HCT116 (cell line): ENCODE measurements around the gene CELSR3. TPM values are rescaled to one million over a fixed set of nuclear protein-coding genes. Genes with fewer than 3 reads are reported as not detected.

Experiments
- ATAC-seq: fragments of 200-7000 bp; cut with Tn5 transposase; 2 replicates; pipeline ENCODE4 v1.9.1; 2020; ENCODE audit warnings: mild to moderate bottlenecking, moderate library complexity
- BruUV-seq: library from RNA; stranded (reverse); fragments of 400-500 nt; replicated peaks from 2 replicates; lab custom pipeline; 2021; lab: Mats Ljungman, UMichigan
- CTCF ChIA-PET: fragments of 300-600 bp; sonication (Branson Sonifier 250); formaldehyde crosslinking; loops from one replicate; lab custom pipeline; 2021; ENCODE audit warnings: antibody characterized with exemption; lab: Charles Lee
- POLR2A ChIA-PET: fragments of 300-600, 350-600 bp; sonication (Branson Sonifier 250); formaldehyde crosslinking; loops from one replicate; lab custom pipeline; 2021; ENCODE audit warnings: antibody characterized with exemption; lab: Charles Lee
- RAD21 ChIA-PET, 2 experiments: fragments of 300-600 bp; sonication (Branson Sonifier 250); formaldehyde crosslinking; loops; one replicate each; lab custom pipeline; 2023; ENCODE audit warnings: low total read pairs in 2 of 2; ENCODE audit not compliant: uncharacterized antibody in 2 of 2, unreplicated experiment in 2 of 2, low non-redundant PET in 1 of 2; lab: Charles Lee
- DNase-seq: peaks from one replicate; pipeline ENCODE4 v3.0.0-alpha.2; 2010; ENCODE audit warnings: low read depth, low spot score
- H2AFZ ChIP-seq: fragments of 200-600 bp; shearing (Covaris generic), sonication (generic); 2 replicates; pipeline ENCODE4 v1.6.1; 2017; ENCODE audit warnings: low read depth, mixed run types, mixed read lengths, antibody characterized with exemption, low read length; ENCODE audit not compliant: poor library complexity, severe bottlenecking
- H3K27ac ChIP-seq: 2 replicates; pipeline ENCODE4 v1.5.1; 2012; ENCODE audit warnings: low read depth, low read length
- H3K27me3 ChIP-seq: fragments of 200-600 bp; sonication (generic); 2 replicates; pipeline ENCODE4 v1.6.1; 2016; ENCODE audit warnings: mixed run types, low read length, mixed read lengths; ENCODE audit not compliant: insufficient read depth
- H3K36me3 ChIP-seq, 2 experiments: fragments of 200-500 bp in 1 of 2; fragments of 200-600 bp in 1 of 2; sonication (Bioruptor generic) in 1 of 2; sonication (generic) in 1 of 2; 2 replicates each; pipeline versions ENCODE4 v1.5.1 to v1.6.1; 2014 to 2016; ENCODE audit warnings: low read length in 2 of 2, inconsistent platforms in 1 of 2, mixed read lengths in 1 of 2, mixed run types in 1 of 2; ENCODE audit not compliant: insufficient read depth in 2 of 2, control insufficient read depth in 1 of 2
- H3K4me1 ChIP-seq, 2 experiments: fragments of 200-600 bp in 1 of 2; sonication (generic) in 1 of 2; 2 replicates each; pipeline versions ENCODE4 v1.5.1 to v1.6.1; 2012 to 2017; ENCODE audit warnings: low read length in 2 of 2, inconsistent platforms in 1 of 2, mild to moderate bottlenecking in 1 of 2, mixed read lengths in 1 of 2, mixed run types in 1 of 2, moderate library complexity in 1 of 2; ENCODE audit not compliant: insufficient read depth in 2 of 2, control insufficient read depth in 1 of 2
- H3K4me2 ChIP-seq: fragments of 200-600 bp; sonication (generic); 2 replicates; pipeline ENCODE4 v1.6.1; 2017; ENCODE audit warnings: mixed run types, low read length, mixed read lengths
- H3K4me3 ChIP-seq, 2 experiments: fragments of 200-600 bp in 1 of 2; sonication (generic) in 1 of 2; replicated peaks in 1 of 2; 2 replicates each; pipeline ENCODE4 v1.5.1; 2011 to 2016; ENCODE audit warnings: low read length in 2 of 2, control low read depth in 1 of 2, low read depth in 1 of 2, mild to moderate bottlenecking in 1 of 2, mixed read lengths in 1 of 2, mixed run types in 1 of 2
- H3K79me2 ChIP-seq: fragments of 200-600 bp; sonication (generic); 2 replicates; pipeline ENCODE4 v1.6.1; 2017; ENCODE audit warnings: mild to moderate bottlenecking, mixed run types, low read length, moderate library complexity, mixed read lengths; ENCODE audit not compliant: insufficient read depth
- H3K9ac ChIP-seq: fragments of 200-600 bp; sonication (generic); 2 replicates; pipeline ENCODE4 v1.6.1; 2016; ENCODE audit warnings: low read length, mixed read lengths
- H3K9me2 ChIP-seq: fragments of 200-600 bp; sonication (generic), shearing (Covaris generic); 2 replicates; pipeline ENCODE4 v1.6.1; 2017; ENCODE audit warnings: mixed run types, mild to moderate bottlenecking, moderate library complexity; ENCODE audit not compliant: insufficient read depth
- H3K9me3 ChIP-seq, 2 experiments: fragments of 200-500 bp in 1 of 2; fragments of 200-600 bp in 1 of 2; sonication (Bioruptor generic) in 1 of 2; sonication (generic) in 1 of 2; 2 replicates each; pipeline ENCODE4 v1.6.1; 2014 to 2017; ENCODE audit warnings: low read length in 2 of 2, mixed read lengths in 2 of 2, inconsistent platforms in 1 of 2, low read depth in 1 of 2, mild to moderate bottlenecking in 1 of 2, mixed run types in 1 of 2, moderate library complexity in 1 of 2; ENCODE audit not compliant: control insufficient read depth in 1 of 2, insufficient read depth in 1 of 2
- H4K20me1 ChIP-seq: fragments of 200-600 bp; sonication (generic), shearing (Covaris generic); 2 replicates; pipeline ENCODE4 v1.6.1; 2017; ENCODE audit warnings: mixed run types, mild to moderate bottlenecking, moderate library complexity; ENCODE audit not compliant: insufficient read depth
- CBX3 ChIP-seq: IDR thresholded peaks from 2 replicates; pipeline ENCODE4 v1.6.1; 2012; ENCODE audit warnings: low read depth
- CEBPB ChIP-seq: IDR thresholded peaks from 2 replicates; pipeline ENCODE4 v1.6.1; 2012; ENCODE audit warnings: low read depth
- FOSL1 ChIP-seq: IDR thresholded peaks from 2 replicates; pipeline ENCODE4 v1.6.1; 2012; ENCODE audit warnings: low read depth
- RAD21 ChIP-seq: IDR thresholded peaks from 2 replicates; pipeline ENCODE4 v1.6.1; 2012; ENCODE audit warnings: low read depth, mild to moderate bottlenecking
- ZNF274 ChIP-seq: fragments of 200-500 bp; sonication (Bioruptor generic); IDR thresholded peaks from 2 replicates; pipeline ENCODE4 v1.6.1; 2014; ENCODE audit warnings: mild to moderate bottlenecking, low read depth, low read length, inconsistent platforms
- intact Hi-C: fragments of 100-400 bp; cut with micrococcal nuclease; formaldehyde crosslinking; loops from 2 replicates; pipeline ENCODE4 v1.10.0; 2022
- total RNA-seq: library from RNA; stranded (reverse); gene quantifications from one replicate; pipeline ENCODE4 v1.2.1, GENCODE V29; 2021; ENCODE audit not compliant: unreplicated experiment

The CELSR3 gene
- total RNA-seq, 1 experiment from 2014 or later = 7.8 TPM

- H3K4me1 ChIP-seq = no peaks in the 10 kb centered on the region
- no peaks in the 10 kb centered on the region for H3K9me2 ChIP-seq
- H3K9ac ChIP-seq = no peak overlapping the region
- no peak overlapping the region for H3K4me2 ChIP-seq
- RAD21 ChIA-PET = no interaction called here
- H2AFZ ChIP-seq = no peak overlapping the region
- TF ChIP-seq CEBPB = no peak
- H3K9me3 ChIP-seq = no peaks in the 10 kb centered on the region
- CTCF ChIA-PET = no interaction called here
- no peak overlapping the region for H3K4me3 ChIP-seq
- no peak overlapping the region for H3K27ac ChIP-seq
- no peaks in the 10 kb centered on the region for H3K27me3 ChIP-seq
- H4K20me1 ChIP-seq = no peaks in the 10 kb centered on the region
- H3K36me3 ChIP-seq = no peaks in the 10 kb centered on the region
- H3K79me2 ChIP-seq = no peaks in the 10 kb centered on the region
- BruUV-seq = no TSS peak
- intact Hi-C loops = no loop called here
- no peak for DNase-seq
- ATAC-seq = no peak
- POLR2A ChIA-PET = no interaction called here
Observed at GRCh38 chr3:48644898-48645760, 17.6 kb downstream of the CELSR3 start.

DNA sequence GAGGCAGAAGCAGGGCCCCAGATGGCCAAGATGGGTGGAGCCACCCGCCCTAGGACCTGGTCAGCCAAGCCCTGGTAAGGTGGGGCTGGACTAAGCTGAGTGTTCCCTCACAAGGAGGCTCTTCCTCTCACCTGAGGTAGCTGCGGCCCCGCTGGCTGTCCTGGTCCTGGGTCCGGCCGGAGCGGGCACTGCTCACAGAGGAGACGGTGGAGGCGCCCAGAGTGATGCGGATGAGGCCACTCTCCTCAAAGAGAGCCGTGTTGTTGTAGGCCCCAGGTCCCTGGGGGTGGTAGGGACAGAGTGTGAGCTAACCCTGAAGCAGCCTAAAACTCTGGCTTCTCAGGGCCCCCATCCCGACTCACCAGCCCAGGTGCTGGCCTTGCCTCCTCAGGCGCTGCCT lies 20.1 kb downstream of the CELSR3 start:
- TF ChIP-seq RAD21 (no peak), CBX3 (no peak), ZNF274 (no peak), FOSL1 (no peak)
- Histone ChIP-seq H3K9me2 (no peaks in the 10 kb centered on the region), H3K4me3 (no peak overlapping the region), H4K20me1 (no peaks in the 10 kb centered on the region), H3K27me3 (no peaks in the 10 kb centered on the region), H3K9ac (no peak overlapping the region), H2AFZ (no peak overlapping the region), H3K36me3 (no peaks in the 10 kb centered on the region), H3K9me3 (no peaks in the 10 kb centered on the region), H3K79me2 (no peaks in the 10 kb centered on the region), H3K4me1 (no peaks in the 10 kb centered on the region), H3K27ac (no peak overlapping the region), H3K4me2 (no peak overlapping the region)
- ChIA-PET CTCF (no interaction called here), RAD21 (no interaction called here), POLR2A (no interaction called here)
- DNase-seq (no peak), ATAC-seq (no peak)
- intact Hi-C loops = no loop called here
- no TSS peak for BruUV-seq
